ENCODE results near the gene MICB.

MICB gene

GRCh38 chr6:31462964-31463870 lies 34.7 kb upstream of the MICB start:
- H3K4me3 ChIP-seq (ENCODE audit: low read depth, low read length): no peak overlapping the region
- TF ChIP-seq CTCF (IDR thresholded peaks at IDR 0.05; ENCODE audit: low read depth, low read length): no peak

- no peak overlapping the region for H3K4me3 ChIP-seq (ENCODE audit: low read depth, low read length)
- no peak for TF ChIP-seq CTCF (IDR thresholded peaks at IDR 0.05; ENCODE audit: low read depth, low read length)
Measured at GRCh38 chr6:31464252-31465184, 33.4 kb upstream of the MICB start.

- TF ChIP-seq CTCF (IDR thresholded peaks at IDR 0.05; ENCODE audit: low read depth, low read length): no peak
Measured at GRCh38 chr6:31465185-31465536, 32.8 kb upstream of the MICB start.

GRCh38 chr6:31465718-31466117 lies 32.2 kb upstream of the MICB start:
- H3K4me3 ChIP-seq (ENCODE audit: low read depth, low read length): no peak overlapping the region
- TF ChIP-seq CTCF (IDR thresholded peaks at IDR 0.05; ENCODE audit: low read depth, low read length): no peak

More at GRCh38 chr6:31465185-31465536, 32.8 kb upstream of the MICB start:
- no peak overlapping the region for H3K4me3 ChIP-seq (ENCODE audit: low read depth, low read length)

- H3K4me3 ChIP-seq (ENCODE audit: low read depth, low read length): no peak overlapping the region
- TF ChIP-seq CTCF (IDR thresholded peaks at IDR 0.05; ENCODE audit: low read depth, low read length): no peak
Measured at GRCh38 chr6:31466466-31466865, 31.5 kb upstream of the MICB start.

- no peak overlapping the region for H3K4me3 ChIP-seq (ENCODE audit: low read depth, low read length)
- no peak for TF ChIP-seq CTCF (IDR thresholded peaks at IDR 0.05; ENCODE audit: low read depth, low read length)
Measured at GRCh38 chr6:31467151-31467550, 30.8 kb upstream of the MICB start.

All from WI38 (cell line).